K562 (cell line): ENCODE data around the gene MOCOS. TPM values are rescaled to one million over a fixed set of nuclear protein-coding genes. Genes with fewer than 3 reads are reported as not detected.
A peak's percentile ranks its signal among the peaks of the same experiment; 100 is the strongest.

Experiments
- AFF1 ChIP-seq, 2 experiments: fragments of 450-650 bp; IDR thresholded peaks; 2 replicates each; pipeline ENCODE4 v1.6.1; 2018; ENCODE audit warnings: mild to moderate bottlenecking in 2 of 2, low read depth in 1 of 2; ENCODE audit not compliant: partially characterized antibody in 2 of 2
- BACH1 ChIP-seq: fragments of 200-800 bp; sonication (Bioruptor generic); IDR thresholded peaks from 2 replicates; pipeline ENCODE4 v1.6.1; 2016; ENCODE audit warnings: missing genetic modification characterization, missing compliant biosample characterization
- CHD1 ChIP-seq: fragments of 200-600 bp; sonication (generic); IDR thresholded peaks from one replicate; pipeline ENCODE4 v1.6.1; 2012; ENCODE audit warnings: mild to moderate bottlenecking, moderate library complexity, low read length, inconsistent platforms
- HNRNPH1 ChIP-seq: fragments of 200-400 bp; formaldehyde crosslinking; optimal IDR thresholded peaks from 2 replicates; pipeline ENCODE3; 2017; ENCODE audit warnings: low read depth, mild to moderate bottlenecking, low read length, moderate library complexity
- NRF1 ChIP-seq, 2 experiments: fragments of 450-650 bp; IDR thresholded peaks in 1 of 2; conservative IDR thresholded peaks in 1 of 2; 2 replicates each; pipeline ENCODE4 v1.6.1; 2014; ENCODE audit warnings: mild to moderate bottlenecking in 2 of 2
- PRDM10 ChIP-seq: fragments of 450-650 bp; IDR thresholded peaks from 2 replicates; pipeline ENCODE4 v1.6.1; 2018; ENCODE audit not compliant: partially characterized antibody
- SIN3B ChIP-seq: fragments of 450-650 bp; IDR thresholded peaks from 2 replicates; pipeline ENCODE4 v1.6.1; 2017; ENCODE audit warnings: low read depth, mild to moderate bottlenecking, moderate library complexity
- TCF7L2 ChIP-seq: fragments of 150-350 bp; IDR thresholded peaks from 2 replicates; pipeline ENCODE4 v1.6.1; 2016; ENCODE audit warnings: low read depth, mild to moderate bottlenecking, low read length, moderate library complexity
- YBX1 ChIP-seq: fragments of 450-650 bp; IDR thresholded peaks from 2 replicates; pipeline ENCODE4 v1.7.1; 2016; ENCODE audit warnings: mild to moderate bottlenecking
- ZBTB7A ChIP-seq: IDR thresholded peaks from 2 replicates; pipeline ENCODE4 v1.6.1; 2011; ENCODE audit warnings: low read depth, mild to moderate bottlenecking, low read length, moderate library complexity, borderline replicate concordance; ENCODE audit not compliant: control insufficient read depth
- ZNF75A ChIP-seq: fragments of 450-650 bp; formaldehyde crosslinking; IDR thresholded peaks from 2 replicates; pipeline ENCODE4 v1.4.0; 2020; ENCODE audit warnings: mild to moderate bottlenecking
- polyA plus RNA-seq, 8 experiments: library from polyadenylated mRNA; depleted of rRNA in 4 of 8; stranded (reverse) in 5 of 8; unstranded in 3 of 8; fragments of >200 nt; fragmentation: Nextera tagmentation in 2 of 8; fragmentation: Illumina TruSeq in 1 of 8; extraction: Ambion mirVana in 2 of 8; extraction: Trizol in 1 of 8; gene quantifications; 2 replicates each; pipeline versions ENCODE4 v1.2.1 to v1.2.3, GENCODE V29; 2011 to 2014; ENCODE audit warnings: inconsistent platforms in 1 of 8, missing spikeins in 1 of 8
- total RNA-seq, 7 experiments: library from RNA; depleted of rRNA in 6 of 7; stranded (reverse); fragments of >200 nt in 6 of 7; fragmentation: Illumina TruSeq in 2 of 7; extraction: Trizol in 2 of 7; gene quantifications; 2 replicates each; pipeline versions ENCODE4 v1.2.1 to v1.2.3, GENCODE V29; 2011 to 2021; ENCODE audit warnings: low replicate concordance in 1 of 7
- TF ChIP-seq, protein P1 (sequence below): fragments of 450-650 bp; IDR thresholded peaks from 2 replicates; pipeline ENCODE4 v1.6.1; 2017; ENCODE audit warnings: antibody characterized with exemption, mild to moderate bottlenecking
- TF ChIP-seq, protein P2 (sequence below): sonication (generic); formaldehyde crosslinking; IDR thresholded peaks from 2 replicates; pipeline ENCODE4 v1.8.0; 2022; ENCODE audit warnings: missing genetic modification reagents, mild to moderate bottlenecking, borderline replicate concordance

MOCOS gene
- total and polyA plus RNA-seq, 9 of the 15 experiments (the other 6 are each of a cell fraction or from before 2014, with no cell fraction given): 4.5 to 12.4 (median 9.1) TPM

DNA sequence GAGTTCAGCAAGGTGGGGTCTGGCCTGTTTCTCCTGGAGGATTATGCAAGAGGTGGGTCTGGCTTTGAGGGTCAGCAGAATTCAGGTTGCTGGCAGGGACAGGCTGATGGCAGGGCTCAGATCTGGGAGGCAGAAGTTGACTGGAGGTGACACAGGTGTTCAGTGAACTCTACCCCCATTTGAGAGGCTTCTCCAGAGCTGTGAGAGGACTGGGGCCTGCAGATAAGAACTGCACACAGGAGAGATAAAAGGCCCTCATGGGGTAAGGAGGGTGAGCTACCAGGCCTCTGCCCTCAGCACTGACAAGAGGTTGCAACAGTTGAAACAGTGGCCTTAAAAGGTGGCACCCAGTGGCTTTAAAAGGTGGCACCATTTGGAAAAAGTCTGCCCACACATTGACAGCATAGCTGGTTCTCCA, 13.1 kb downstream of the MOCOS start (continued):
- TF ChIP-seq AFF1 (IDR thresholded peaks at IDR 0.05; ENCODE audit: low read depth in 1 of 2, partially characterized antibody in 2 of 2): no peak
- TF ChIP-seq, protein P1, sequence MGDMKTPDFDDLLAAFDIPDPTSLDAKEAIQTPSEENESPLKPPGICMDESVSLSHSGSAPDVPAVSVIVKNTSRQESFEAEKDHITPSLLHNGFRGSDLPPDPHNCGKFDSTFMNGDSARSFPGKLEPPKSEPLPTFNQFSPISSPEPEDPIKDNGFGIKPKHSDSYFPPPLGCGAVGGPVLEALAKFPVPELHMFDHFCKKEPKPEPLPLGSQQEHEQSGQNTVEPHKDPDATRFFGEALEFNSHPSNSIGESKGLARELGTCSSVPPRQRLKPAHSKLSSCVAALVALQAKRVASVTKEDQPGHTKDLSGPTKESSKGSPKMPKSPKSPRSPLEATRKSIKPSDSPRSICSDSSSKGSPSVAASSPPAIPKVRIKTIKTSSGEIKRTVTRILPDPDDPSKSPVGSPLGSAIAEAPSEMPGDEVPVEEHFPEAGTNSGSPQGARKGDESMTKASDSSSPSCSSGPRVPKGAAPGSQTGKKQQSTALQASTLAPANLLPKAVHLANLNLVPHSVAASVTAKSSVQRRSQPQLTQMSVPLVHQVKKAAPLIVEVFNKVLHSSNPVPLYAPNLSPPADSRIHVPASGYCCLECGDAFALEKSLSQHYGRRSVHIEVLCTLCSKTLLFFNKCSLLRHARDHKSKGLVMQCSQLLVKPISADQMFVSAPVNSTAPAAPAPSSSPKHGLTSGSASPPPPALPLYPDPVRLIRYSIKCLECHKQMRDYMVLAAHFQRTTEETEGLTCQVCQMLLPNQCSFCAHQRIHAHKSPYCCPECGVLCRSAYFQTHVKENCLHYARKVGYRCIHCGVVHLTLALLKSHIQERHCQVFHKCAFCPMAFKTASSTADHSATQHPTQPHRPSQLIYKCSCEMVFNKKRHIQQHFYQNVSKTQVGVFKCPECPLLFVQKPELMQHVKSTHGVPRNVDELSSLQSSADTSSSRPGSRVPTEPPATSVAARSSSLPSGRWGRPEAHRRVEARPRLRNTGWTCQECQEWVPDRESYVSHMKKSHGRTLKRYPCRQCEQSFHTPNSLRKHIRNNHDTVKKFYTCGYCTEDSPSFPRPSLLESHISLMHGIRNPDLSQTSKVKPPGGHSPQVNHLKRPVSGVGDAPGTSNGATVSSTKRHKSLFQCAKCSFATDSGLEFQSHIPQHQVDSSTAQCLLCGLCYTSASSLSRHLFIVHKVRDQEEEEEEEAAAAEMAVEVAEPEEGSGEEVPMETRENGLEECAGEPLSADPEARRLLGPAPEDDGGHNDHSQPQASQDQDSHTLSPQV: peak; percentile 86
- TF ChIP-seq NRF1 (conservative IDR thresholded peaks at IDR 0.05 in 1 of 2, IDR thresholded peaks at IDR 0.05 in 1 of 2): no peak
- TF ChIP-seq CHD1: no peak
- no peak for TF ChIP-seq TCF7L2
- no peak for TF ChIP-seq BACH1 (tag)
- no peak for TF ChIP-seq YBX1
- TF ChIP-seq SIN3B: no peak
- no peak for TF ChIP-seq PRDM10
- TF ChIP-seq HNRNPH1: no peak
- TF ChIP-seq, protein P2, sequence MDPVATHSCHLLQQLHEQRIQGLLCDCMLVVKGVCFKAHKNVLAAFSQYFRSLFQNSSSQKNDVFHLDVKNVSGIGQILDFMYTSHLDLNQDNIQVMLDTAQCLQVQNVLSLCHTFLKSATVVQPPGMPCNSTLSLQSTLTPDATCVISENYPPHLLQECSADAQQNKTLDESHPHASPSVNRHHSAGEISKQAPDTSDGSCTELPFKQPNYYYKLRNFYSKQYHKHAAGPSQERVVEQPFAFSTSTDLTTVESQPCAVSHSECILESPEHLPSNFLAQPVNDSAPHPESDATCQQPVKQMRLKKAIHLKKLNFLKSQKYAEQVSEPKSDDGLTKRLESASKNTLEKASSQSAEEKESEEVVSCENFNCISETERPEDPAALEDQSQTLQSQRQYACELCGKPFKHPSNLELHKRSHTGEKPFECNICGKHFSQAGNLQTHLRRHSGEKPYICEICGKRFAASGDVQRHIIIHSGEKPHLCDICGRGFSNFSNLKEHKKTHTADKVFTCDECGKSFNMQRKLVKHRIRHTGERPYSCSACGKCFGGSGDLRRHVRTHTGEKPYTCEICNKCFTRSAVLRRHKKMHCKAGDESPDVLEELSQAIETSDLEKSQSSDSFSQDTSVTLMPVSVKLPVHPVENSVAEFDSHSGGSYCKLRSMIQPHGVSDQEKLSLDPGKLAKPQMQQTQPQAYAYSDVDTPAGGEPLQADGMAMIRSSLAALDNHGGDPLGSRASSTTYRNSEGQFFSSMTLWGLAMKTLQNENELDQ (CRISPR knock-in tag): no peak
- TF ChIP-seq ZBTB7A: no peak; the same call in 1 of the 2 replicates
- TF ChIP-seq ZNF75A (CRISPR knock-in tag): no peak
